Measurements from ENCODE around the gene SLC4A5.

Gene SLC4A5

GRCh38 chr2:74205113-74205512 lies 138.1 kb downstream of the SLC4A5 start:
- TF ChIP-seq ZFX (IDR thresholded peaks at IDR 0.05; ENCODE audit: borderline replicate concordance) (no peak), CTCF (IDR thresholded peaks at IDR 0.05) (no peak)
- H3K27ac ChIP-seq = peak overlapping the region; percentile 86

- TF ChIP-seq ZFX (IDR thresholded peaks at IDR 0.05; ENCODE audit: borderline replicate concordance) = no peak
- TF ChIP-seq CTCF (IDR thresholded peaks at IDR 0.05) = no peak
- peak overlapping the region; percentile 86 for H3K27ac ChIP-seq
Measured at GRCh38 chr2:74204436-74204835, 138.8 kb downstream of the SLC4A5 start.

GRCh38 chr2:74201596-74201995 lies 141.6 kb downstream of the SLC4A5 start:
- peak overlapping the region; percentile 89; the same call in 1 of the 2 replicates for H3K27ac ChIP-seq
- TF ChIP-seq ZFX (IDR thresholded peaks at IDR 0.05; ENCODE audit: borderline replicate concordance) (no peak), CTCF (IDR thresholded peaks at IDR 0.05) (no peak)

GRCh38 chr2:74201196-74201595 lies 142.0 kb downstream of the SLC4A5 start:
- H3K27ac ChIP-seq = peak overlapping the region; percentile 89; the same call in 1 of the 2 replicates
- TF ChIP-seq CTCF (IDR thresholded peaks at IDR 0.05) = no peak

GRCh38 chr2:74199871-74200305 lies 143.3 kb downstream of the SLC4A5 start:
- peak overlapping the region; percentile 89 for H3K27ac ChIP-seq
- TF ChIP-seq CTCF (IDR thresholded peaks at IDR 0.05) (no peak), ZFX (IDR thresholded peaks at IDR 0.05; ENCODE audit: borderline replicate concordance) (no peak)

GRCh38 chr2:74199275-74199701 lies 143.9 kb downstream of the SLC4A5 start:
- peak overlapping the region; percentile 89 for H3K27ac ChIP-seq
- TF ChIP-seq ZFX (IDR thresholded peaks at IDR 0.05; ENCODE audit: borderline replicate concordance) = no peak
- TF ChIP-seq CTCF (IDR thresholded peaks at IDR 0.05) = peak; percentile 28

- peak within 1 kb of the TSS; percentile 89 for H3K27ac ChIP-seq
- TF ChIP-seq ZFX (IDR thresholded peaks at IDR 0.05; ENCODE audit: borderline replicate concordance) = no peak
- peak; percentile 79 for TF ChIP-seq CTCF (IDR thresholded peaks at IDR 0.05)
Measured at GRCh38 chr2:74198461-74199274, 144.5 kb downstream of the SLC4A5 start, which contains the start of gene MTHFD2. TSS of gene MTHFD2 (plus strand) at chr2:74198615. CDS start at chr2:74198642, 27 bp downstream.

All from 22Rv1 (cell line).